Measurements from ENCODE around the gene FRMD5. TPM values are rescaled to one million over a fixed set of nuclear protein-coding genes. Genes with fewer than 3 reads are reported as not detected.

FRMD5 gene
- total RNA-seq, 3 donors from 2014 or later = 1.8 to 2.3 (median 1.9) TPM

GRCh38 chr15:43988900-43989299, 206.2 kb downstream of the FRMD5 start:
- TF ChIP-seq, protein P1, sequence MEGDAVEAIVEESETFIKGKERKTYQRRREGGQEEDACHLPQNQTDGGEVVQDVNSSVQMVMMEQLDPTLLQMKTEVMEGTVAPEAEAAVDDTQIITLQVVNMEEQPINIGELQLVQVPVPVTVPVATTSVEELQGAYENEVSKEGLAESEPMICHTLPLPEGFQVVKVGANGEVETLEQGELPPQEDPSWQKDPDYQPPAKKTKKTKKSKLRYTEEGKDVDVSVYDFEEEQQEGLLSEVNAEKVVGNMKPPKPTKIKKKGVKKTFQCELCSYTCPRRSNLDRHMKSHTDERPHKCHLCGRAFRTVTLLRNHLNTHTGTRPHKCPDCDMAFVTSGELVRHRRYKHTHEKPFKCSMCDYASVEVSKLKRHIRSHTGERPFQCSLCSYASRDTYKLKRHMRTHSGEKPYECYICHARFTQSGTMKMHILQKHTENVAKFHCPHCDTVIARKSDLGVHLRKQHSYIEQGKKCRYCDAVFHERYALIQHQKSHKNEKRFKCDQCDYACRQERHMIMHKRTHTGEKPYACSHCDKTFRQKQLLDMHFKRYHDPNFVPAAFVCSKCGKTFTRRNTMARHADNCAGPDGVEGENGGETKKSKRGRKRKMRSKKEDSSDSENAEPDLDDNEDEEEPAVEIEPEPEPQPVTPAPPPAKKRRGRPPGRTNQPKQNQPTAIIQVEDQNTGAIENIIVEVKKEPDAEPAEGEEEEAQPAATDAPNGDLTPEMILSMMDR (IDR thresholded peaks at IDR 0.05) = no peak
- ATAC-seq = no peak
- Histone ChIP-seq H3K4me3 (no peak overlapping the region), H3K4me1 (ENCODE audit: low read depth) (no peaks in the 10 kb centered on the region), H3K9me3 (no peaks in the 10 kb centered on the region), H3K36me3 (ENCODE audit: low read depth) (no peaks in the 10 kb centered on the region)
- no peak for DNase-seq
- intact Hi-C loops (cut with DNase I, micrococcal nuclease) = no loop called here

- H3K4me1 ChIP-seq (ENCODE audit: low read depth) = no peaks in the 10 kb centered on the region
- TF ChIP-seq, protein P1 (IDR thresholded peaks at IDR 0.05) = no peak
- DNase-seq = no peak
- H3K9me3 ChIP-seq = no peaks in the 10 kb centered on the region
- no peaks in the 10 kb centered on the region for H3K36me3 ChIP-seq (ENCODE audit: low read depth)
- intact Hi-C loops (cut with DNase I, micrococcal nuclease) = no loop called here
- ATAC-seq = no peak
- H3K4me3 ChIP-seq = no peak overlapping the region
Measured at GRCh38 chr15:43987924-43988323, 207.1 kb downstream of the FRMD5 start.

DNA sequence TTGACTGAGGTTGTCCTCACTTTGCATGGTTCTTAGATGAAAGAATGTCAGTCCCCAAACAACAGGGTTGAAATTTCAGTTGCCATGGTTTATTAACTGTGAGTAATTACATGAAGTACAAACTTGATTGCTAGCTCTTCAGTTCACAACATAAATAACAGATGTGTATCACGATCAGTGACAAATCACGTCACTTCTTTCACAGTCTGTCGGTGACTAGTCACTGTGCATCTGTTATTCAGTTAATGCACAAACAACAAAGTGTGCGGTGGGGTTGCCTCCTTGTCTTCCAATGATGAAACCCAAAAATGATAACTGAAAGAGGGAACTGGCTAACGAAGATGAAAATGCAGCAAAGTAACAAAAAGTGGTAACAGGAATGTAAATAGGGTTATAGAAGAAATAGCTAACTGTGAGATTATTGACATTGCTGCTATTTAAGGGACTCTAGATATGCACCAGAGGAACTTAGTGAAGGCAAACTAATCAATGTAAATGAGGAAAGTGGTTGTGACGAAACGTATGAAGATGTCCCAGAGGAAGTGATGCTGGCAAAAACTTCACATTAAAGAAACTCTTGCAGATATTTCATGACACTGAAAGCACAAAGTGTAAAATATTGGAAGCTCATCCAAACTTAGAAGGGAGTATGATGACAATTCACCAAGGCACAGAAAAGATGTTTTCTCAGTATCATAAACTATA, 208.9 kb downstream of the FRMD5 start:
- DNase-seq (no peak), ATAC-seq (no peak)
- Histone ChIP-seq H3K36me3 (ENCODE audit: low read depth) (no peaks in the 10 kb centered on the region), H3K4me1 (ENCODE audit: low read depth) (no peaks in the 10 kb centered on the region), H3K4me3 (no peak overlapping the region), H3K9me3 (no peaks in the 10 kb centered on the region)
- intact Hi-C loops (cut with DNase I, micrococcal nuclease) = no loop called here
- TF ChIP-seq, protein P1 (IDR thresholded peaks at IDR 0.05) = no peak

DNA sequence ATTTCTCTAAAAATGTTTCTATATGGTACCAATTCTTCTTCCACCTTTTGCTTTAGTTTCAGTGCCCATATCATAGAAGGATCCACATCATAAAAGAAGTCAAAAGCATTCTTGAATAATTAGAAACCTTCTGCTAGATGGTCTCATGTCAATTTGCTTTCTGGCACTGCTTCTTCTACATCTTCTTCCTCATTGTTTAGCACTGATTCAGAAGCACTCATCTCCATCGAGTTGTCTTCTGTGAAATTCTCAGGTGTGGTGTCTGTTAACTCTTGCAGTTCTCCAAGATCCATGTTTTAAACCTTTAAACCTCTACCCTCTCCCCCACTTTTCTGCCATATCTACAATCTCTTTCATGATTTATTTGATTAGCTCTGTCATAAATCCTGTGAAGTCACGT, 213.5 kb downstream of the FRMD5 start:
- no peaks in the 10 kb centered on the region for H3K36me3 ChIP-seq (ENCODE audit: low read depth)
- intact Hi-C loops (cut with DNase I, micrococcal nuclease) = no loop called here
- H3K4me3 ChIP-seq = no peak overlapping the region
- no peaks in the 10 kb centered on the region for H3K4me1 ChIP-seq (ENCODE audit: low read depth)
- DNase-seq (no peak), ATAC-seq (peak; percentile 14)
- TF ChIP-seq, protein P1 (IDR thresholded peaks at IDR 0.05) = no peak
- H3K9me3 ChIP-seq = peaks cover 3% of the 10 kb centered on the region

GRCh38 chr15:43977072-43977884, 217.8 kb downstream of the FRMD5 start:
- Histone ChIP-seq H3K9me3 (peaks cover 3% of the 10 kb centered on the region), H3K36me3 (ENCODE audit: low read depth) (no peaks in the 10 kb centered on the region), H3K4me1 (ENCODE audit: low read depth) (no peaks in the 10 kb centered on the region), H3K4me3 (no peak overlapping the region)
- ATAC-seq (peak; percentile 68), DNase-seq (no peak)
- intact Hi-C loops (cut with DNase I, micrococcal nuclease) = no loop called here
- TF ChIP-seq, protein P1 (IDR thresholded peaks at IDR 0.05) = no peak
